Kidney (tissue), 14 donors: ENCODE data around the gene AZU1. TPM values are rescaled to one million over a fixed set of nuclear protein-coding genes. Genes with fewer than 3 reads are reported as not detected.

Experiments used
- DNase-seq, 5 donors: peaks; one replicate each; pipeline ENCODE4 v3.0.0-alpha.2; 2013 to 2020
- FAIRE-seq: peaks from 2 replicates; lab custom pipeline; 2012; peaks lifted over from hg19 to GRCh38; lab: Jason Lieb, UNC
- H3K27ac ChIP-seq, 2 donors: one replicate each; pipeline ENCODE4 v1.7.0; 2013; ENCODE audit warnings: low read depth in 2 of 2, low read length in 2 of 2, inconsistent platforms in 1 of 2
- H3K27me3 ChIP-seq: one replicate; pipeline ENCODE4 v1.7.1; 2013; ENCODE audit warnings: low read length, inconsistent platforms; ENCODE audit not compliant: control insufficient read depth, insufficient read depth
- H3K36me3 ChIP-seq, 3 donors: one replicate each; pipeline versions ENCODE4 v1.7.0 to v1.7.1; 2013; ENCODE audit warnings: low read length in 3 of 3, control low read depth in 1 of 3, inconsistent platforms in 1 of 3; ENCODE audit not compliant: insufficient read depth in 3 of 3, control insufficient read depth in 2 of 3
- H3K4me1 ChIP-seq, 3 donors: one replicate each; pipeline versions ENCODE4 v1.7.0 to v1.7.1; 2013; ENCODE audit warnings: low read length in 3 of 3, inconsistent platforms in 1 of 3, low read depth in 1 of 3; ENCODE audit not compliant: control insufficient read depth in 2 of 3, insufficient read depth in 2 of 3
- H3K4me3 ChIP-seq, 3 donors: one replicate each; pipeline versions ENCODE4 v1.7.0 to v1.8.1; 2013; ENCODE audit warnings: low read length in 3 of 3, control low read depth in 1 of 3, inconsistent platforms in 1 of 3
- H3K9ac ChIP-seq, 3 donors: one replicate each; pipeline versions ENCODE4 v1.7.0 to v1.7.1; 2013; ENCODE audit warnings: low read length in 3 of 3, control low read depth in 1 of 3, inconsistent platforms in 1 of 3
- H3K9me3 ChIP-seq, 3 donors: one replicate each; pipeline versions ENCODE4 v1.7.0 to v1.7.1; 2013; ENCODE audit warnings: low read length in 3 of 3, control low read depth in 1 of 3, inconsistent platforms in 1 of 3; ENCODE audit not compliant: control insufficient read depth in 2 of 3, insufficient read depth in 1 of 3
- CTCF ChIP-seq: IDR thresholded peaks from 3 replicates; pipeline ENCODE4 v1.5.1; 2012; ENCODE audit warnings: mild to moderate bottlenecking, moderate library complexity, borderline replicate concordance; ENCODE audit not compliant: insufficient read depth; ENCODE audit errors: extremely low read depth
- intact Hi-C: fragments of 100-400 bp; cut with DNase I; formaldehyde crosslinking; loops from one replicate; pipeline ENCODE4 v1.11.1; 2022
- polyA plus RNA-seq: library from polyadenylated mRNA; stranded (reverse); fragments of 350-450 nt; fragmentation: Illumina TruSeq; extraction: RNeasy Lipid Tissue Mini Kit (QIAGEN cat#74804); gene quantifications from one replicate; pipeline ENCODE4 v1.2.3, GENCODE V29; 2014; ENCODE audit warnings: low read depth, low replicate concordance; ENCODE audit not compliant: insufficient read depth
- total RNA-seq: library from RNA; stranded (reverse); fragmentation: NEBNext Ultra II Directional; extraction: Animal tissue kit (Norgen Biotek cat#: 25700); gene quantifications from one replicate; pipeline ENCODE4 v1.2.1, GENCODE V29; 2021
- donor health status: control.
- donor health status: control.
- donor health status: control.
- donor health status: control.
- donor health status: control.
- donor health status: DM: yes; HTN: yes; CAD: no.
- donor health status: Normal renal cell carcinoma (clear cell type).

The AZU1 gene
- total and polyA plus RNA-seq, 2 donors from 2014 or later, result 0.50 TPM; not detected in 1

- DNase-seq (peak in 1 of 5 donors; percentile 81), FAIRE-seq (no peak)
- Histone ChIP-seq H3K4me3 (peak overlapping the region in 2 of 3 donors; percentile 39 to 46), H3K4me1 (peaks cover 0 to 44% (median 25%) of the 10 kb centered on the region in 3 donors), H3K27me3 (no peaks in the 10 kb centered on the region), H3K9me3 (no peaks in the 10 kb centered on the region), H3K36me3 (peaks cover 0 to 18% (median 12%) of the 10 kb centered on the region in 3 donors), H3K9ac (peak overlapping the region in 2 of 3 donors; percentile 22 to 60), H3K27ac (peak overlapping the region in 1 of 2 donors; percentile 41)
- TF ChIP-seq CTCF, result no peak
- intact Hi-C loops, result no loop called here
These were observed 27.1 kb upstream of the AZU1 start for GRCh38 chr19:800360-801029.

GRCh38 chr19:801030-801860 lies 26.4 kb upstream of the AZU1 start:
- Histone ChIP-seq H3K9me3 (no peaks in the 10 kb centered on the region), H3K27me3 (no peaks in the 10 kb centered on the region), H3K4me1 (peaks cover 0 to 44% (median 25%) of the 10 kb centered on the region in 3 donors), H3K4me3 (peak overlapping the region in 1 of 3 donors; percentile 46), H3K27ac (peak overlapping the region in 1 of 2 donors; percentile 41), H3K9ac (peak overlapping the region in 1 of 3 donors; percentile 55), H3K36me3 (peaks cover 0 to 22% (median 14%) of the 10 kb centered on the region in 3 donors)
- TF ChIP-seq CTCF, result no peak
- FAIRE-seq (no peak), DNase-seq (peak in 4 of 5 donors; percentile 54 to 89 (median 65))
- intact Hi-C loops, result no loop called here

GRCh38 chr19:801861-802497 lies 25.7 kb upstream of the AZU1 start:
- Histone ChIP-seq H3K4me1 (peaks cover 0 to 44% (median 25%) of the 10 kb centered on the region in 3 donors), H3K4me3 (peak overlapping the region in 1 of 3 donors; percentile 46)

More at GRCh38 chr19:801861-802497, 25.7 kb upstream of the AZU1 start:
- peak overlapping the region in 1 of 3 donors; percentile 55 for H3K9ac ChIP-seq
- H3K27me3 ChIP-seq, result no peaks in the 10 kb centered on the region
- TF ChIP-seq CTCF, result no peak
- H3K27ac ChIP-seq, result no peak overlapping the region
- peaks cover 0 to 29% (median 16%) of the 10 kb centered on the region in 3 donors for H3K36me3 ChIP-seq
- no peaks in the 10 kb centered on the region for H3K9me3 ChIP-seq
- no peak for FAIRE-seq
- DNase-seq, result peak in 3 of 5 donors; percentile 54 to 82 (median 60)
- intact Hi-C loops, result no loop called here
